Testis (tissue), 3 donors: ENCODE data around the gene PARP3. TPM values are rescaled to one million over a fixed set of nuclear protein-coding genes. Genes with fewer than 3 reads are reported as not detected.
"Not testable (repeated sequence)": the region's sequence is repeated elsewhere in the genome, so short reads cannot be mapped to it uniquely, and the experiment has no call there.

Source experiments
- DNase-seq: peaks from one replicate; pipeline ENCODE4 v3.0.0-alpha.2; 2019
- H3K27ac ChIP-seq, 2 donors: fragments of 200-600 bp; sonication (generic); one replicate each; pipeline ENCODE4 v1.5.1; 2019
- H3K27me3 ChIP-seq: fragments of 200-600 bp; sonication (generic); one replicate; pipeline ENCODE4 v1.5.1; 2019
- H3K36me3 ChIP-seq: fragments of 200-600 bp; sonication (generic); one replicate; pipeline ENCODE4 v1.5.1; 2017; ENCODE audit warnings: low read depth; ENCODE audit errors: missing control alignments
- H3K4me1 ChIP-seq: fragments of 200-600 bp; sonication (generic); one replicate; pipeline ENCODE4 v1.5.1; 2019
- H3K4me3 ChIP-seq, 2 donors: fragments of 200-600 bp; sonication (generic); one replicate each; pipeline ENCODE4 v1.5.1; 2017 to 2019
- H3K9me3 ChIP-seq: fragments of 200-600 bp; sonication (generic); one replicate; pipeline ENCODE4 v1.5.1; 2017
- POLR2A ChIP-seq: fragments of 450-650 bp; IDR thresholded peaks from one replicate; pipeline ENCODE4 v1.6.1; 2017; ENCODE audit warnings: antibody characterized with exemption, mild to moderate bottlenecking, moderate library complexity
- WGBS, 2 donors: methylation state at CpG; one replicate each; pipeline ENCODE4 v1.1.5; 2018; 5-methylcytosine and 5-hydroxymethylcytosine counted together
- intact Hi-C: fragments of 100-400 bp; cut with DNase I; formaldehyde crosslinking; loops from one replicate; pipeline ENCODE4 v1.15.1; 2023; ENCODE audit warnings: low total_unique reads
- polyA plus RNA-seq: library from polyadenylated mRNA; stranded (reverse); fragments of 350-450 nt; fragmentation: Illumina TruSeq; extraction: RNeasy Lipid Tissue Mini Kit (QIAGEN cat#74804); gene quantifications from one replicate; pipeline ENCODE4 v1.2.3, GENCODE V29; 2014; ENCODE audit warnings: low read depth, low replicate concordance; ENCODE audit not compliant: insufficient read depth
- total RNA-seq, 2 donors: library from RNA; depleted of rRNA; stranded (reverse); fragments of >200 nt; gene quantifications; one replicate each; pipeline ENCODE4 v1.2.3, GENCODE V29; 2016
- TF ChIP-seq, protein P1 (sequence below), 3 experiments: fragments of 450-650 bp in 2 of 3; fragments of 200-600 bp in 1 of 3; sonication (generic) in 1 of 3; IDR thresholded peaks; one replicate each; pipeline ENCODE4 v1.5.1; 2016 to 2019; ENCODE audit warnings: antibody characterized with exemption in 3 of 3, mild to moderate bottlenecking in 2 of 3, moderate library complexity in 1 of 3

Gene PARP3
- total and polyA plus RNA-seq, 3 donors from 2014 or later, result 17.5 to 24.7 (median 18.2) TPM

DNA sequence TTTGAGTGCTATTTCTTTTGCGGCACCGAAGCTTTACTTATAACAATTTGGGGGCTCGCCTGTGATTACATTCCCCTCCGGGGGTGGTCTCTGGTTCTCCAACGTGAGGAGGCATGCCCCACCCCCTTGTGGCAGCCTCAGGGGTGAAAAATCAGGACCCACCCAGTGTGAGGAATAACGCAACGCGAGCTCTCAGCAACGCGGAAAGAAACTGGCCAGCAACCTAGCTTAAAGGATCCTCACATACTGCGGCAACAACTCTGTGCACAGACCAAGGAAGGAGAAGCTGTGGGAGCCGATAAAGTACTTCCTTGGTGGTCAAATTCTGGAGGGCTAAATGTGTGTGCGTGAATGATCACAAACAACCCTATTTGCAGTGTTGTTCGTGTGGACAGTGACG, 44.8 kb upstream of the PARP3 start:
- WGBS, 2 donors, result 78 to 87% methylated on average over 15 of the region's 15 CpGs
- no peak overlapping the region for H3K27ac ChIP-seq
- intact Hi-C loops, result no loop called here
- H3K27me3 ChIP-seq, result no peaks in the 10 kb centered on the region
- no peak overlapping the region for H3K4me3 ChIP-seq
- H3K9me3 ChIP-seq, result no peaks in the 10 kb centered on the region
- no peak for DNase-seq
- no peaks in the 10 kb centered on the region for H3K36me3 ChIP-seq
- no peaks in the 10 kb centered on the region for H3K4me1 ChIP-seq
- TF ChIP-seq POLR2A, result no peak
- TF ChIP-seq, protein P1, sequence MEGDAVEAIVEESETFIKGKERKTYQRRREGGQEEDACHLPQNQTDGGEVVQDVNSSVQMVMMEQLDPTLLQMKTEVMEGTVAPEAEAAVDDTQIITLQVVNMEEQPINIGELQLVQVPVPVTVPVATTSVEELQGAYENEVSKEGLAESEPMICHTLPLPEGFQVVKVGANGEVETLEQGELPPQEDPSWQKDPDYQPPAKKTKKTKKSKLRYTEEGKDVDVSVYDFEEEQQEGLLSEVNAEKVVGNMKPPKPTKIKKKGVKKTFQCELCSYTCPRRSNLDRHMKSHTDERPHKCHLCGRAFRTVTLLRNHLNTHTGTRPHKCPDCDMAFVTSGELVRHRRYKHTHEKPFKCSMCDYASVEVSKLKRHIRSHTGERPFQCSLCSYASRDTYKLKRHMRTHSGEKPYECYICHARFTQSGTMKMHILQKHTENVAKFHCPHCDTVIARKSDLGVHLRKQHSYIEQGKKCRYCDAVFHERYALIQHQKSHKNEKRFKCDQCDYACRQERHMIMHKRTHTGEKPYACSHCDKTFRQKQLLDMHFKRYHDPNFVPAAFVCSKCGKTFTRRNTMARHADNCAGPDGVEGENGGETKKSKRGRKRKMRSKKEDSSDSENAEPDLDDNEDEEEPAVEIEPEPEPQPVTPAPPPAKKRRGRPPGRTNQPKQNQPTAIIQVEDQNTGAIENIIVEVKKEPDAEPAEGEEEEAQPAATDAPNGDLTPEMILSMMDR (IDR thresholded peaks at IDR 0.05), result no peak

DNA sequence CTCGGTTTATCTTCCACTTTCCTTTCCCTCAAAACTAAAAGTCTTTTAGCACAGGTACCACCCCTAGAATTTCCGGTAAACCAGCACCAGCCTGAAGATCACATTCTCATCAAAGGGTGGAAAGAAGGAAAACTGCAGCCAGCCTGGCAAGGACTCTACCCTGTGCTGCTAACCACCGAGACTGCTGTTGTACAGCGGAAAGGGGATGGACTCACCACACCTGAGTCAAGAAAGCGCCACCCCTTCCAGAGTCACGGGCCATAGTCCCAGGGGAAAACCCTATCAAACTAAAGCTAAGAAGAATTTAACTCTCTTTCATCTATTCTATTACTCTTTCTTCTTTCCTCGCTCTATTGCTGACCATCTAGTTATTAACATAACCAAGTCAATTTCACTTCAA, 42.1 kb upstream of the PARP3 start:
- H3K27me3 ChIP-seq, H3K27ac ChIP-seq, H3K4me1 ChIP-seq, H3K9me3 ChIP-seq, H3K36me3 ChIP-seq, intact Hi-C loops, H3K4me3 ChIP-seq, DNase-seq: not testable (repeated sequence)
- 85 to 89% methylated on average over 7 of the region's 7 CpGs for WGBS, 2 donors

DNA sequence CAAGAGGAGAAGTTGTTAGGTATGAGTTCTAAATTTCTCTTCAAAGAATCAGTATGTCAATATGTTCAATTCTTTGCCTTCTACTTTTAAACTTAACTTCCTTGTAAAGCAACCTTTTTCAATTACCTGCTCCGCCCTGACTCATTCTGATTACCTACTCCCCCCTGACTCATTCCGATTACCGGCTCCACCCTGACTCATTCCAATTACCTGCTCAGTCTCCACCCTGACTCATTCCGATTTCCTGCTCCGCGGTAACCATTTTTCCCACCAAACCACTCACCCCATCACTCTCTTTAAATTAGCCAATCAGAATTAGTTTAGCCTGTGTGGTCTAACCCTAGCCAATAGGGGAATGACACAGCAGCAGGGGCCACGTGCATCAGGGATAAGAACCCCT, 39.8 kb upstream of the PARP3 start:
- H3K4me1 ChIP-seq, H3K4me3 ChIP-seq, H3K27ac ChIP-seq, DNase-seq, intact Hi-C loops, H3K9me3 ChIP-seq, H3K27me3 ChIP-seq, H3K36me3 ChIP-seq: not testable (repeated sequence)
- WGBS, 2 donors, result 69 to 72% methylated on average over 7 of the region's 7 CpGs

GRCh38 chr3:51904034-51904823, 37.9 kb upstream of the PARP3 start:
- Histone ChIP-seq H3K4me1 (no peaks in the 10 kb centered on the region), H3K9me3 (no peaks in the 10 kb centered on the region), H3K4me3 (no peak overlapping the region), H3K36me3 (no peaks in the 10 kb centered on the region), H3K27ac (no peak overlapping the region), H3K27me3 (no peaks in the 10 kb centered on the region)
- DNase-seq, result no peak
- TF ChIP-seq, protein P1 (IDR thresholded peaks at IDR 0.05), result no peak
- no peak for TF ChIP-seq POLR2A
- 87 to 89% methylated on average over 2 of the region's 2 CpGs for WGBS, 2 donors
- intact Hi-C loops, result no loop called here

- no peak for DNase-seq
- Histone ChIP-seq H3K9me3 (no peaks in the 10 kb centered on the region), H3K36me3 (no peaks in the 10 kb centered on the region), H3K27me3 (no peaks in the 10 kb centered on the region), H3K27ac (no peak overlapping the region), H3K4me3 (no peak overlapping the region), H3K4me1 (no peaks in the 10 kb centered on the region)
- WGBS, 2 donors, result 81 to 83% methylated on average over 4 of the region's 4 CpGs
- intact Hi-C loops, result no loop called here
- TF ChIP-seq, protein P1 (IDR thresholded peaks at IDR 0.05), result no peak
- no peak for TF ChIP-seq POLR2A
These were observed 34.1 kb upstream of the PARP3 start for GRCh38 chr3:51908026-51908425.

DNA sequence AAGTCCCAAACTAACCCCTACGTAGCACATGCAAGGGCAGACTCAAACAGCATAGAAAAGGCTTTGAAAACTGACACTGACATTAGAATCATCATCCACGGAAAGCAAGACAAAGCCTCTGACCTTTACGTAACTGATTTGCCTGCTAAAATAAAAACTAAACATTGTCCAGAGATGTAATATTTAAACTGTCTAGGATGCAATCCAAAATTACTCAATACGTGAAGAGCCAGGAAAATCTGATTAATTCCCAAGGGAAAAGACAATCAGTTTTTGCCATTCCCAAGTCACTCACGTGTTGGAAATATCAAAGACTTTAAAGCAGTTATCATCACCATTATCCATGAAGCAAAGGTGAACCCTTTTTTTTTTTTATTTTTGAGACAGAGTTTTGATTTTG, 25.7 kb upstream of the PARP3 start:
- no peak for DNase-seq
- Histone ChIP-seq H3K4me3 (no peak overlapping the region), H3K4me1 (no peaks in the 10 kb centered on the region), H3K27ac (no peak overlapping the region), H3K27me3 (no peaks in the 10 kb centered on the region), H3K36me3 (no peaks in the 10 kb centered on the region), H3K9me3 (no peaks in the 10 kb centered on the region)
- TF ChIP-seq POLR2A, result no peak
- TF ChIP-seq, protein P1 (IDR thresholded peaks at IDR 0.05), result no peak
- intact Hi-C loops, result no loop called here
- WGBS, 2 donors, result 62 to 68% methylated on average over 5 of the region's 5 CpGs
